ENCODE measurements around the gene TOR1B.
"Not testable (repeated sequence)": the region's sequence is repeated elsewhere in the genome, so short reads cannot be mapped to it uniquely, and the experiment has no call there.

TOR1B gene, protein sequence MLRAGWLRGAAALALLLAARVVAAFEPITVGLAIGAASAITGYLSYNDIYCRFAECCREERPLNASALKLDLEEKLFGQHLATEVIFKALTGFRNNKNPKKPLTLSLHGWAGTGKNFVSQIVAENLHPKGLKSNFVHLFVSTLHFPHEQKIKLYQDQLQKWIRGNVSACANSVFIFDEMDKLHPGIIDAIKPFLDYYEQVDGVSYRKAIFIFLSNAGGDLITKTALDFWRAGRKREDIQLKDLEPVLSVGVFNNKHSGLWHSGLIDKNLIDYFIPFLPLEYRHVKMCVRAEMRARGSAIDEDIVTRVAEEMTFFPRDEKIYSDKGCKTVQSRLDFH

DNA sequence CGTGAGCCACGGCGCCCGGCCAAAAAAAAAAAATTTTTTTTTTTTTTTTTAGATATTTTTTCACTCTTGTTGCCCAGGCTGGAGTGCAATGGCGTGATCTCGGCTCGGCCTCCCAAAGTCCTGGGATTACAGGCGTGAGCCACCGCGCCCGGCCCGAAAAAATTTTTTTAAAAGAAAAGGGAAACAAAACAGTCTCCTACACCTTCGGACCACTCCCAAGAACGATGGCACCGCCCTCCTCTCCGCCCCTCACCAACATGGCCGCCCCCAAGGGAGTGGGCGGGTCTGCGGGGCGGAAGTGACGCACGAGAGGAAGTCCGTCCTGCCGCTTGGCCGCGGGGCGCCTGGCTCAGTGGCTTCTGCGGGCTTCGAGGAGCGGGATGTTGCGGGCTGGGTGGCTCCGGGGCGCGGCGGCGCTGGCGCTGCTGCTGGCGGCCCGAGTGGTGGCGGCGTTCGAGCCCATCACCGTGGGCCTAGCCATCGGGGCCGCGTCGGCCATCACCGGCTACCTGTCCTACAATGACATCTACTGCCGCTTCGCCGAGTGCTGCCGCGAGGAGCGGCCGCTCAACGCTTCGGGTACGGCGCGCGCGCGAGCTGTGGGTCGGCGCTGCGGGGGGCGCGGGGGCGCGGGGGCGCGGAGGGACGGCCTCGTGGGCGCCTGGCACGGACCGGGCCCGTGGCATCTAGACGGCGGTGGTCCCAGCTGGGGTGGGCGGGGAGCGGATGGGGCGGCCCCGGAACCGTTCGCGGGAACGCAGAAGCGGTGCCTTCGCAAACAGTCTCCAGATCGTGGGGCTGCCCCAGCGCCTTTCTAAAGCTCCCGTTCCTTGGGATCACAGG, at the start of gene TOR1B:
Gene TOR1B (plus strand): TSS at position 352 of the 843 bp plus-strand sequence. CDS start 29 bp downstream, at position 381.
- FAIRE-seq = no peak

DNA sequence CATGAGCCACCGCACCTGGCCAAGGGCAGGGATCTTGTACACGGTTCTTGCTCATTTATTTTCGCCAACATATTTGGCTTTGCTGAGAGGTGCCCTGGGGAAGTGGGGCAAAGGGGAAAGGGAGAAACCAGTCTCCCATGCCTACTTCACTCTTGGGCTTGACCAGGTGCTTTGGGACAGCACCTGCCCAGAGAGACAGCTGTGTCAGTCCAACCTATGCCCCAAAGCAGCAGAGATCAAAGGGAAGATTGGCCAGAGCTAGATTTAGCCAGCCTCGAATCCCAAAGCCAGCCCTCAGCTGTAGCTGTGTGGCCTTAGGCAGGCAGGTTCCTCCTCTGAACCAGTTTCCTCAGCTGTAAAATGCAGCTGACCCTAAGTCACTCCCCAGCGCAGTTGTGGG, 47.8 kb upstream of the TOR1B start:
- FAIRE-seq = no peak

DNA sequence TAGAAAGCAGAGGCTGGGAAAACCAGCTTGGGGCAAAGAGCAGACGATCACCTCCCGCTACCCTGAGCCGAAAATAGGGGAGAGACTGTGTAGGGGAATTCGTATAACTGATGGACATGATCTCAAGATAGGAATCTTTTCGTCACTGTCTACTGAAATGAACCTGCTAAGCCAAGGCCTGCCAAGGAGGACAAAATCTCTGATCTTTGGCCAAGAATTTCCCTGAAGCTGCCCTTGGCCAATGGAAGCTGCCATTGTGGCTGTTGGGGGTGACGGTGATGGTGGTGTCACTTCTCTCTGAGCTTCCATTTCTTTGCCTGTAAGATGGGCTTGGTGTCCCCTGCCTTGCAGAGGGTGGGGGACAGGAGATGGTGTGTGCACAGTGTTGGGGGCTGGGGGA, 46.8 kb upstream of the TOR1B start:
- FAIRE-seq = no peak

DNA sequence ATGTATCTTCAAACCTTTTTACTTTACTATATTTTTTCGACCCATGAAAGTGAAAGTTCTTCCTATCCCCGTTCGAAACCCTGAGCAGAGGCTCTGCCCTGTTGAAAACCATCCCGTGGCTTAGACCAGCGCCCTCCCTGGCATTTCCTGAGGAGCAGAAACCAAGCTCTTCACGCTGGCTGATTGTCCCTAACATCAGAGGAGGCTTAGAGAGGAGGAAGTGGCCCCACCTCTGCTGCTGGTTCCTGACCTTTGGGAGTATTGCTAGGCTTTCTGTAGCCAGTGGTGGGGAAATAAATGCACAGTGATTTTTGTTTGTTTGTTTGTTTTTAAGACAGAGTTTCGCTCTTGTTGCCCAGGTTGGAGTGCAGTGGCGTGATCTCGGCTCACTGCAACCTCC, 45.9 kb upstream of the TOR1B start:
- FAIRE-seq = no peak

DNA sequence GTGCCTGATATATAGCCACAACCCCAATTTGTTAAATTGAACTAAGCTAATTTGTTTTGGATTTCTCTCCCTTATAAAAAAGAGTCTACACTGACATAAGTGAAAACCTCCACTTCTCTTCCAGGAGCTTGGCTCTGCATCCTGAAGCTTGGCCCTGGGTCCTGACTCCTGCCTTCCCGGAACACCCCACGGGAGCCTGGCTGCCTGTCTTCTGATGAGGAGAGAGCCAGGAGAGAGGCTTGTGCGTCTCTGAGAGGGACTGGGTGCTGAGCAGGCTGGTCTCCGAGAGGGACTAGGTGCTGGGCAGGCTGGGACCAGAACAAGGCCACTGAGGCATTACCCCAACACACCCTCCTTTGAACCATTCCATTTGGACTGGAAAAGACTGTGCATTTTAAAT, 43.7 kb upstream of the TOR1B start:
- FAIRE-seq = no peak

DNA sequence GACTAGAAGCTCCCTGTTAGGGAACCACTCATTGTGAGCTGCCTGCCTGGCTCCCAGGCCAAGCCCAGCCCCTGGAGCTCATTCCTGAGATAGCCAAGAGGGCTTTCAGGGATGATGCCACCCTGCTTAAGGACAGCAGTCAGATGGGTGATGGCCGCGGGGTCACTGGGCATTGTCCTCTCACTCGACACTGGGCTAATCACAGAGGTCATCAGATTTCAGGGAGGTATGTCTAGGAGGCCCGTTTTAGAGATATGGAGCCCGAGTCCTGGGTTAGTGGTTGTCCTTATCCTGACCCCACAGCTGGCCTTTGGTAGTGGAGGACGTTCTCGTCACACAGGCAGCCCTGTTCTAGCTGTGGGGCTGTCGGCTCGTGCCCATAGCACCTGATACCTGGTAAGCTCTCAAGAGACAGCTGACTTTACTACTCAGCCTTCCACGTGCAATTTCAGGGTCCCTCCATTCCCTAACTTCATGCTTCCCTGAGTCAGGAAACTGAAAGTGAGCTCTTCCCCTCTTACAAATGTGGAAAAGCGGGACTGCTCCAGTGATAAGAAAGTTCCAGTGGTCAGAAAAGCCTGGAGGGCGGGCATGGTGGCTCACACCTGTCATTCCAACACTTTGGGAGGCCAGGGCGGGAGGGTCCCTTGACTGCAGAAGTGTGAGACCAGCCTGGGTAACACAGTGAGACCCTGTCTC, 43.0 kb upstream of the TOR1B start:
- FAIRE-seq = no peak

DNA sequence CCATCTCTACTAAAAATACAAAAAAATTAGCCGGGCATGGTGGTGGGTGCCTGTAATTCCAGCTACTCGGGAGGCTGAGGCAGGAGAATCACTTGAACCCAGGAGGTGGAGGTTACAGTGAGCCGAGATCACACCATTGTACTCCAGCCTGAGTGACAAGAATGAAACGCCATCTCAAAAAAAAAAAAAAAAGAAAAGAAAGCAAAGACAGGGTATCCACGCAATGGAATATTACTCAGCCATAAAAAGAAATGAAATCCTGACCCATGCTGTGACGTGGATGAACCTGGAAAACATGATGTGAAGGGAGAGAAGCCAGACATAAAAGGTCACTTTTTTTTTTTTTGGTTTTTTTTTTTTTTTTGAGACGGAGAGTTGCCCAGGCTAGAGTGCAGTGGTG, 42.2 kb upstream of the TOR1B start:
- FAIRE-seq = not testable (repeated sequence)

DNA sequence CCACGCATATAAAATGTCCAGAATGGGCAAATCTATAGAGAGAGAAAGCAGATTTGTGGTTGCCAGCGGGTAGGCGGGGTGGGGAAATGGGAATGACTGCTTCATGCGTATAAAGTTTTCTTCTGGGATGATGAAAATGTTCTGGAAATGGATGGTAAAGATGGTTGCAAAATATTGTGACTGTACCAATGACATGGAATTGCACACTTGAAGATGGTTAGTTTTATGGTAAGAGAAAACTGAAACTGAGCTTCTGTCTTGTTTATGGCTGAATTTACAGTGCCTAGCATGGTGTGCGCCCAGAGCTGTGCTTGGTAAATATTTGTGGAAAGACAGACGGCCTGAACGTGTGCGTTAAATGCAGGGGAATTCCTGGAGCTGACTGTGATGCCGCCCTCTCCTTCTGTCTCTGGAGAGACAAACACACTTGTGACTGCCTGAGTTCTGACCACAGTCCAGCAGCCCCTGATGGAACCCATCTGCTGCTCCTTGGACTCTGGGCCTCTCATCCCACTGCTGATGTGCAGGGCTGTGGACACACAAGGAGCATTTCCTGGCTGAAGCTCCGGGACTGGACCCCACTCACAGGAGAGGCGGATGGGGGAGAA, 41.6 kb upstream of the TOR1B start:
- no peak for FAIRE-seq

DNA sequence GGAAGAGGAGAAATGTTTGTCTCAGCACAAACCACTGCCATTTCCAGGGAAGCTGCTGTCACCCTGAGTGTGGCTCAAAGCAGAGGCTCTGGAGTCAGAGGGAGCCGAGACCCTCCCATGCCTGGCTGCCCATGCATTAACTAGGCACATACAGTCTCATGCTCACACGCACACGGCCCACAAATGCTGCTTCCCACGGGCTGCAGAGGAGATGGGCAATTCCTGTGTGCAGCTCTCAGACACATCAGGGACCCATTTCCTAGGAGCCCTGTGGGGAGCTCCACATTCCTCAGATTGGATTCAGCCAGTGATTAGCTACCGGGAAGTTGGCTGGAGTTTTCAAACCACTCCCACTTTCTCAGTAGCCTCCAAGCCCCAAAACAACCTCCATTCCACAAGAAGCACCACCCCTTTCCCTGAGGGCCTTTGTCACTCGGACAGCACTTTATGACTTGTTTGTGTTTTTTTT, 41.0 kb upstream of the TOR1B start:
- no peak for FAIRE-seq

DNA sequence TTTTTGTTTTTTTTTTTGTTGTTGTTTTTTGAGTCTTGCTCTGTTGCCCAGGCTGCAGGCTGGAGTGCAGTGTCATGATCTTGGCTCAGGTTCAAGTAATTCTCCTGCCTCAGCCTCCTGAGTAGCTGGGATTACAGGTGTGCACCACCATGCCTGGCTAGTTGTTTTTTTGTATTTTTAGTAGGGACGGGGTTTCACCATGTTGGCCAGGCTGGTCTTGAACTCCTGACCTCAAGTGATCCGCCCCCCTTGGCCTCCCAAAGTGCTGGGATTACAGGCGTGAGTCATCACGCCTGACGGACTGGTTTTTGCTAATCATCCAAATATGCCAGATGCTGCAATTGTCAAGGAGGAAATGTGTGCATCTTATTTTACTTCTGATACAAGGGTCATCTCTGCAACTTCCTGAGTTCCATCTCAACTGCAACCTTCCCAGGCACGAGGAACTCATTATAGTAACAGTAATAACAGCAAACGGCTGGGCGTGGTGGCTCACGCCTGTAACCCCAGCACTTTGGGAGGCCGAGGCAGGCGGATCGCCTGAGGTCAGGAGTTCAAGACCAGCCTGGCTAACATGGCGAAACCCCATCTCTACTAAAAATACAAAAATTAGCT, 40.5 kb upstream of the TOR1B start:
- not testable (repeated sequence) for FAIRE-seq

DNA sequence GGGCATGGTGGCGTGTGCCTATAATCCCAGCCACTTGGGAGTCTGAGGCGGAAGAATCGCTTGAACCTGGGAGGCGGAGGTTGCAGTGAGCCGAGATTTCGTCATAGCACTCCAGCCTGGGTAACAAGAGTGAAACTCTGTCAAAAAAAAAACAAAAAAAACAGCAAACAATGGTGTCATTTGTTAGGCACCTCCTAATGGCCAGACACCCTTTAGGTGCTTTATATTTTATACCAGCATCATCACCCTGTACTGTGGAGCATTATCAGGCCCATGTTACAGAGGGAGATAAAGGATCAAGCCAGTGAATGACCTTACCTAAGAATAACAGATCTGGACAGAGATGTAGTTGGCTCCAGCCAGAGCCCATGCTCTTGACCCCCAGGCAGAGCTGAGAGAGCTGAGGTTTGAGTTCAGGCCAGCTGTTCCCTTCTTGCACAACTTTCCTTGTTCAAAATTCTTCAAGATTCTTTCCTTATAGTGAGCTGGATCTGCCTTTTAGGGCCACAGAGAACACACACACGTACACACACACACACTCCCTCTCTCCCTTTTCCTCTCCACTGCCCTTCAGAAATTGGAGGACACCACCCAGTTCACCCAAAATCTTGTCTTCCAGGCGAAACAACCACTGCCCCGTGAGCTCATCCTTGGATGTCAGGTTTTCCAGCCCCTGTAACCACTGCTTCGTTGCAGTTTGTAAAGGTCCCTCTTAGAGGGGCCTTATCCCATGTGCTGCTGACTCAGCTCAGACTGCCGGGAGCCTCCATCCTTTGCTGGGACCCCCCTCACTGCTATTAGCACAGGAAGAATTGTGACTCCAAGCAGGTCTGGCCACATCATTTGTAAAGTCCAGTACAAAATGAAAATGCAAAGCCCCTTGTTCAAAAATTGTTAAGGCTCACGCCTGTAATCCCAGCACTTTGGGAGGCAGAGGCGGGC, 39.7 kb upstream of the TOR1B start:
- no peak for FAIRE-seq

DNA sequence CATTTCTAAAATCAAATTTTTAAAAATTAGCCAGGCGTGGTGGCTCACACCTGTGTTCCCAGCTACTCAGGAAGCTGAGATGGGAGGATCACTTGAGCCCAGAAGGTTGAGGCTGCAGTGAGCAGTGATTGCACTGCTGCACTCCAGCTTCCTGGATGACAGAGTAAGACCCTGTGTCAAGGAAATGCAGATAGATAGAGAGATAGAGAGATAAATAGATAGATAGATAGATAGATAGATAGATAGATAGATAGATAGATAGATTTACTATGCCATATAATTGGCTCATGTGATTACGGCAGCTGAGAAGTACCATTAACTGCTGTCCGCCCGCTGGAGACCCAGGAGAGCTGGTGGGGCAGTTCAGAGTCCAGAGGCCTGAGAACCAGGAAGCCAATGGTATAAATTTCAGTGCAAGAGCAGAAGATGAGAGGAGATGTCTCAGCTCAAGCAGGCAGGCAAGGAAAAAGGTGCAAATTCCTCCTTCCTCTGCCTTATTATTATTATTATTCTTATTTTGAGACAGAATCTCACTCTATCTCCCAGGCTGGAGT, 37.1 kb upstream of the TOR1B start:
- no peak for FAIRE-seq

DNA sequence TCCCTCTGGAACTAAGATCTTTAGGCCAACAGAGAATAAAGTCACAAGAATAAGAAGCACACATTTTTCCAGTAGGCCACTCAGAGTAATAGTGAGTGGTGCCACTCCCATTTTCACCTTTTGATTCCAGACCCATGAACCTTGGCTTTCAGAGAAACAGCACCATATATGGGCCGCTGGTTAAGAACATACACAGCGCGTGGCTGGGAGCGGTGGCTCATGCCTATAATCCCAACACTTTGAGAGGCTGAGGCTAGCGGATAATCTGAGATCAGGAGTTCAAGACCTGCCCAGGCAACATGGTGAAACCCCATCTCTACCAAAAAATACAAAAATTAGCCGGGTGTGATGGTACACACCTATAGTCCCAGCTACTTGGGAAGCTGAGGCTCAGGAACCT, 34.5 kb upstream of the TOR1B start:
- FAIRE-seq = no peak

DNA sequence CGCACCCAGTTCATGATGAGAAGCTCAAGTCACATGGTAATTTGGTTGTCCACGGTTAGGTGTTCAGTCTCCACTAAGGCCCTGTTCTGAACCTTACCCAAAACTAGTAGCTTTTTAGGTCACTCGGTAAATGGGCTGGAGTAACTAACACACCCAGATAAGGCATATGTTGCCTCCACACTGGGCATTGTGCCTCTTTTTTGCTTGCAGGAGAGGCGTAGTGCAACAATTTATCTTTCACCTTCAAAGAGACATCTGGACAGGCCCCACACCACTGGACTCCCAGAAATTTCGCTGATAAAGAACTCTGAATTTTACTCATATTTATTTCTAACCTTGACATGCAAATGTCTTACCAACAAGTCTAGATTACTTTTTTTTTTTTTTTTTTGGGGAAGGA, 33.3 kb upstream of the TOR1B start:
- FAIRE-seq = no peak

DNA sequence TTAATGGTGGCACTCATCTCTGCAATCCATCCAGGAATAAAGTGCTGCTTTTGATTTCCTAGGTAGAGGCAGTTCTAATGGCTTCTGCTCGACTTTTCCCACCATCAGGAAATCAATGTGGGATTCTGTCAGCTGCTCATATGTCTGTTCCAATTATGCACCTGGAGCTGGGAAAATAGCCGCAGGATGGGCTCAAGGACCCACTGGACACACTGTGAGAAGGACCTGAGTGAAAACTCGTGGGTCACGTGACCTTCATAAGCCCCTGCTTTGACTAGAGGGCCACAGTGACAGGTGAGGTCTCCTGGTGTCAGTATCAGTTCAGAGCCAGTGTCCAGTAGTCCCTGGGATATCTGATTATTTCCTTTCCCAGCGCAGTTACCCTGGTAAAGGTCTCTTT, 32.2 kb upstream of the TOR1B start:
- FAIRE-seq = no peak

DNA sequence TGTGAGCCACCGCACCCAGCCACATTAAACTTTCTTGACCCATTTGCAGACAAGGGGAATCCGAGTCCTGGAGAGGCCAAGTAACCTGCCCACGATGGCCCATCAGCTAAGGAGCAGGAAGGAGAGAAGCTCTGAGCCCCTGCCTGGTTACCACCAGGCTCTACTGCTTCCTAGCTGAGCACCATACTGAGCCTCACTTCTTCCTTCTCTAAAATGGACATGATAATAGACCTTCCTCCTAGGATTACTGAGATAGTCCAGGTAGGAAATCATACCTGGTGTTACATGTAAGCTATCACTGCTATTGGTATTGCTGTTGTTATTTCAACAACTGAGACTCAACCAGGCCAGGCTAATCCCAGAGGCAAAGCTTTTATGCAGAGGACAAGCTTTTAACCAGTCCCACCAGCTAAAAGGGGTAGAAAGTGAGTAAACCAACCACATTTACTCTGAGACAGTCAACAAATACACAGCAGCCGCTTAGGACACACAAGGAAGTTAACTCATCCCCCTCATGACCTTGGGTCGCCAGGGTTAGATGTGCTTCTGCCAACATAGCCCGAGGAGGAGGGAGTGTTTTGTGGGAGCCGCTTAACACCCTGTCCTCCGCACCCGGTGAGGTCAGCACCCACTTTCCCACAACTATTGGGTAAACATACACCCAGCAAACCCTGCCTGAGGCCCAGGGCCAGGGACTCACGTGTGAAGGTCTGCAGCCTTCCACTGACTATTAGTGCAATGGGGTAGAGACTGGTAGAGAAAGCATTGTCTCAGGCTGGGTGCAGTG, 29.5 kb upstream of the TOR1B start:
- no peak for FAIRE-seq

DNA sequence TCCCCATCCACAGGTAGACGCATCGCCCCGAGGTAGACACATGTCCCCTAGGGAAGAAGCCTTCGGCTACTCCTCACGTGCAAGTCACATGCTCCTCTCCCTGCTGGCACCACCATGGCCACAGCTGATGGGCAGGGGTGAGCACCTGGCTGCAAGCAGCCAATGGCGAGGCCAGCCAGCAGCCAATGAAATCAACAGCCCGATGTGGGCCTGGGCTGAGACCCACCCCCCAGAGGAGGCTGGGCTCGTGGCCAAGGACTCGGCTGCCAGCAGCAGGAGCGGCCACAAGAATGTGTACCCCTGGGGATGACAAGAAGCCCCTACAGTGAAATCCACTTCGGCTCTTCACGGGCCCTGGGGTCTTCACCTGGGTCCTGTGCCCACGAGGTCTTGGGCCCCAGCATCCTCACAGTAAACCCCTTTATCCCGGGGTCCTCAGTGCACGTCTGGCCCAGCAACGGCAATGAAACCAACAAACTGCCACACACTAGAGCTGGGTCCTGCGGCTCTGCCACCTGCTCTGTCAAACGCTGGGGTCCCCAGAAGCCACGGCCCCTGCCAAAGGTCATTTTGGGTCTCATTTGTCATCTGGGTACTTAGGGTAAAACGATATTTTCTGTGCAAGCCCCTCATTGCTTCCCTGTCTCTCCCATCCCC, 28.1 kb upstream of the TOR1B start:
- FAIRE-seq = no peak

DNA sequence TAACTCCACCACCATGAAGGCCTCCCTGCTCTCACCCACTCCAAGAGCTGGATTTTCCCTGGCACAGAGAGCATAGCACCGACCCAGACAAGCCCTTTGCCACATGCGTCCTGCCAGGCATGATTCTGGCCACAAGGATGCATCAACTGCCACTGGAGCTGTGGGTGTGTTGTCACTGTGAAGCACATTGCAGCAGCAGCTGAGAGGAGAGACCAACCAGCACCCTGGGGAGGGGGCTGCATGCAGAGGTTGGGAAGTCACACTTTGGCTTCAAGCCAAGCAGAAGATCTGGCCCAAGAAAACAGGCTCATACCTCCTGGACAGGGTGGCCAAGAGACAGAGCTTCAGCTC, 27.6 kb upstream of the TOR1B start:
- no peak for FAIRE-seq

DNA sequence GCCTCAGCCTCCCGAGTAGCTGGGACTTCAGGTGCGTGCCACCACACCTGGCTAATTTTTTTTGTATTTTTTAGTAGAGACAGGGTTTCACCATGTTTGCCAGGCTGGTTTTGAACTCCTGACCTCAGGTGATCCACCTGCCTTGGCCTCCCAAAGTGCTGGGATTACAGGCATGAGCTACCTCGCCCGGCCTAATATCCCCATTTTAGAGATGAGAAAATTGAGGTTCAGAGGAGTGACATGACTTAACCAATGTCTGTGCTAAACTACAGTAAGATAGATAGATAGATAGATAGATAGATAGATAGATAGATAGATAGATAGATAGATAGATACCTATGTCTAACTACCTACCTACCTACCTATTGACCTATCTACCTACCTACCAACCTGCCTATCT, 26.9 kb upstream of the TOR1B start:
- not testable (repeated sequence) for FAIRE-seq

DNA sequence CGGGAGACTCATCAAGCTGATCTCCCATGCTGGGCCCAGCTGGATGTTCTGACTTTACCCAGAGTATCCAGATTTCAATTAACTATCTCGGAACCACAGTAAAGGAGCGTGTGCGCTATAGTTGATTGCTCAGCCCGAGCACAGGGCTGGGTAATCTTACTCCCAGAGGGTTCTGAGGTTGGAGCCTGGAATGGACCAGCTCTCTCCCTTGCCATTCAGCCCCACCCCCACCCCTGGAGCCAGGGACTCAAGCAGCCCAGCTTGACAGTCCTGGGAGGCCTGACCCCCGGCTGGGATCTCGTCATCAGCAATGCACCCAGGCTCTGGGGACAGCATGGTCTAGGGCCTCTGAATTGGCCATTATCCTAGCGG, 26.4 kb upstream of the TOR1B start:
- FAIRE-seq = no peak
